ENCODE results near the gene KATNA1.

DNA sequence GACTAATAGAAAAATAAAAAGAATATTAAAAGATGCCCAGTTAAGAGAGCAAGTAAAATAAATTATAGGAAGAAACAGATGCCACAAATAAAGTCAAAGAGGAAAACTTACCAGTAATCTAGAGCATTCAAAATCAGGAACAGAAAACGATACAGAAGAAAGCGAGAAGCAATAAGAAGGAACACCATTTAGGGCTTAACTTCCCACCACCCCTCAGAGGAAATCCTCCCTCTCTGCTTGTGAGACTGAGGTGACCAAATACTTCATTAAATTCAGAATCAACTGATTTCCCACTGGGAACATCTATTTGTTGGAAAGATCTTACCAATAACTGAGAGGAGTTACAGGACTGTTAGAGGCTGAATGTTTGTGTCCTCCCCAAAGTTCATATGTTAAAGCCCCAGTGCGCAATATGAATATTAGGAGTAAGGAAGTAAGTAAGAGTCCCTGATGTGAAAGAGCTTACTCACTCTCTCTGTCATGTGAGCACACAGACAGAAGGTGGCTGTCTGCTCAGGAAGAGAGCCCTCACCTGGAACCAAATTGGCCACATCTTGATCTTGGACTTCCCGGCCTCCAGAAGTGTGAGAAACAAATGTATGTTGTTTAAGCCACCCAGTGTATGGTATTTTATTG is 19.5 kb downstream of the KATNA1 start:
- TF ChIP-seq, protein P1, sequence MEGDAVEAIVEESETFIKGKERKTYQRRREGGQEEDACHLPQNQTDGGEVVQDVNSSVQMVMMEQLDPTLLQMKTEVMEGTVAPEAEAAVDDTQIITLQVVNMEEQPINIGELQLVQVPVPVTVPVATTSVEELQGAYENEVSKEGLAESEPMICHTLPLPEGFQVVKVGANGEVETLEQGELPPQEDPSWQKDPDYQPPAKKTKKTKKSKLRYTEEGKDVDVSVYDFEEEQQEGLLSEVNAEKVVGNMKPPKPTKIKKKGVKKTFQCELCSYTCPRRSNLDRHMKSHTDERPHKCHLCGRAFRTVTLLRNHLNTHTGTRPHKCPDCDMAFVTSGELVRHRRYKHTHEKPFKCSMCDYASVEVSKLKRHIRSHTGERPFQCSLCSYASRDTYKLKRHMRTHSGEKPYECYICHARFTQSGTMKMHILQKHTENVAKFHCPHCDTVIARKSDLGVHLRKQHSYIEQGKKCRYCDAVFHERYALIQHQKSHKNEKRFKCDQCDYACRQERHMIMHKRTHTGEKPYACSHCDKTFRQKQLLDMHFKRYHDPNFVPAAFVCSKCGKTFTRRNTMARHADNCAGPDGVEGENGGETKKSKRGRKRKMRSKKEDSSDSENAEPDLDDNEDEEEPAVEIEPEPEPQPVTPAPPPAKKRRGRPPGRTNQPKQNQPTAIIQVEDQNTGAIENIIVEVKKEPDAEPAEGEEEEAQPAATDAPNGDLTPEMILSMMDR (IDR thresholded peaks at IDR 0.05; ENCODE audit: low read length) = no peak
- no peak for TF ChIP-seq EZH2 (IDR thresholded peaks at IDR 0.05; ENCODE audit: borderline replicate concordance, low read length)
